GM21529 (cell line): ENCODE measurements around the gene RHBDL1.

ENCODE experiments used
- ATAC-seq: cut with Tn5 transposase; IDR thresholded peaks from one replicate; pipeline ENCODE4 v1.9.1; 2021; ENCODE audit not compliant: unreplicated experiment

Gene RHBDL1

DNA sequence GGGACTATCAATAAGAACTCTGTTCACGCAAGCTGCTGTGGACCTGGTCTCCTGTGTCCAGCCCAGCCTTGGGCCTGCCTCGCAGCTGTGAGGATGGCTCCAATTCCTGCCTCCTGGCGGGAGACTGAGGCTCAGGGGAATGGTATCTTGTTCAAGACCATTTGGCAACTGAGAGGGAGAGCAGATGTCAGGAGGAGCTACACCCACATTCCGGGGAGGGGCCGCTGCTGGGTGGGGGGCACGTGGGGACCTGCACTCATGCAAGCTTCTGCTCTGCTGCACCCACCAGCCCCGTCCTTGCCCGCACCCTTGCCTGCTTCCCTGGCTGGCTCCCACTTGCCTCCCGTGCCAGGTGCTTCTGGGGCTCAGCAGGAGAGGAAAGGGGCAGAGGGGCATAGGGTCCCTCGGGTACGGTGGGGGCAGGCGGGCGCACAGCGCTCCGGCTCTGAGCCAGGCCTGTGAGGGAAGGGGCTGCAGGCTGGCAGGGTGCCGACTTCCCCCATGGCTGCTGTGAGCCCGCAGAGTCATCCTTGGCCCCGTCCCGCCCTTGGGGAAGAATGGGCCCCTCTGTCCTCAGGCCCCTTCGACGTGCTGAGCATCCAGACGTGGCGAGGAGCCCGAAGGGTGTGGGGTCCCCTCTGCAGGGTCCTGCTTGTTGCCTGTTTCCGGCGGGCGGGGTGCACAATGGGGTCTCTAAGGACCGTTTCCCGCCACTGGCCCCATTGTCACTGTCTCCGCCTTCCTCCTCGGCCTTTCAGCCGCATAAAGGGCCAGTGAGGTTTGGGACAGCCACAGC lies 42.2 kb downstream of the RHBDL1 start:
- ATAC-seq = no peak

DNA sequence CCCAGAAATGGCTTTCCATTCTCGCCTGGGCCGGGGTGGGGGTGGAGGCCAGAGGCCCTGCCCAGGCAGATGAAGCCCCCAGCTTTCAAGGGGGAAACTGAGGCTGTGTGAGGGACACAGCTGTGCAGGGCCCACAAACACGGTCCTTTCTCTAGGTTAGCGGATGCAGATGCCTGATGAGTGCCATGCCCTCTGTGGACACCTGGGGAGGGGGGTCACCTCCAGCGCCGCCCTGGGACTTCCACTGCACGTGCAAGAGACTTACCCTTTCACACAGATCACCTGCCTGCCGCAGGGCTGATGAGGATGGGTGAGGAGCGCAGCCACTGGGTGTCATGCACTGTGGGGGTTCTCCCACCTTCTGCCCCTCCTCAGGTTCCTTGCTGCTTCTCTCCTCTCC lies 42.9 kb downstream of the RHBDL1 start:
- ATAC-seq = no peak

DNA sequence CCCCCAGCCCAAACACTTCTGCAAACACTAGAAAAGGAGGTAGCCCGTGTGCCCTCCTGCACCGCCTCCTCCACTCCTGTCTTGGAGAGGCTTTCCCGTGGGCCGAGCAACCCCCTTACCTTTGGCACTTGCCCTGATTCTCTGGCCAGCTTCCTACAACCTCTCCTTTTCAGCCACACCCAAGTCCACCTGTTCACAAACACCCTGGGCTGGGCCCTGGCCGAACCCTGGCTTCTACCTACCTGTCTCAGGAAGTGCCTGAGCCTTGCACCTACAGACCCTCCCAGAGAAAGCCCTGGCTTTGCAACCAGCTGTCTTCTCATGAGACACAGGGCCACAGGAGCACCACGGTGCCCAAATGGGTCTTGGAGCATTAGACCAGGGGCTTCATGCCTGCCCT lies 43.5 kb downstream of the RHBDL1 start:
- no peak for ATAC-seq

DNA sequence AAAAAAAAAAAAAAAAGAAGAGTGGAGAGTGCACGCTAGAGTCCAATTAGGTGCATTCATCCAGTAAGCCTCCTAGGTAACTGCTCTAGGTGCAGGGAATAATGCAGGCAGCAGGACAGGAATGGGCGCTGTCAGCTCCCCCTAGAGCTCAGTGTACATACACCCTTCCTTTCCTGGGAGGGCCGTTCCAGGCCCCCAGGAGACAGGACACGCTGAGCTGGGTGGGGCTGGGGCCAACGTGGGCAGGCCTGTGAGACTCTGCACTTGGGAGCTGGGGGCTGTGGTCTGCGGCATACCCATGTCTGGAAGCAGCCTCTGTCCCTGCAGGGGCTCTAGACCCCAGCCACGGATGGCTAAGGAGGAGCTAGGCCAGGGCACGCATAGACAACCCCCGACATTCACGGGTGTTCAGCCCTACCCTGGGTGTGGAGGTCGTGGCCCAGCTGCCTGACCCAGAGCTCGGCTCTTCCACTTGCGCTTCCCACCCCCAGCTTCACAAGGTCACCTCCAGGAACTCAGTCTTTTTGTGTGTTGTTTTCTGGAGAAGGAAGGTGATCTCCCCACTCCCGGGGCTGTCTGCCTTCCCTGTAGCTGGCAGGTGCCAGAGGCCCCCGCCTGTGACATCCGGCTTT lies 44.5 kb downstream of the RHBDL1 start:
- ATAC-seq = no peak

DNA sequence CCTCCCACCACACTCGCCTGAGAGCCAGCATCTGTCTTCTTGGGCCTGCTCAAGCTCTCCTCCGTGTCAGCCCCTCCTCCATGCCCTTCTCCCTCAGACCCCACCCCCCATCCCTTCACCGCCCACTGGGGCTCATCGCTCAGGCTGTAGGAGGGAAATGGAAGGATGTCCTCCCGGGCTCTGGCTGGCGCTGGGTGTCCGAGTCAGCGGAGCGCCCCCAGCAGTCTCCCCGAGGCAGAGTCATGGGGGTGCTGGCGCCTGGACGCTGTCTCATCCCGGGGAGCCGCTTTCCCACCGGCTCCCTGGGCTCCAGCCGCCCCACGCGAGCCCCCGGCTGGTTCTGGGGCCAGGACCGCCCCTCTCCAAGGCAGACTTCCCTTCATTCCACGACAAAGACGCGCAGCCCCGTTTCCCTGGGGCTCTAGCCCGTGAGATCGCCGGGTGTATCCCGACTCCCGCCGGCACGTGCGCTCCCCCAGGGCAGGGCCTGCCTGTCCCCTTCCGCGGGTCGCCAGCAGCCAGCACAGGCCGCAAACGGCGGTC lies 45.0 kb downstream of the RHBDL1 start:
- ATAC-seq = peak; percentile 16

DNA sequence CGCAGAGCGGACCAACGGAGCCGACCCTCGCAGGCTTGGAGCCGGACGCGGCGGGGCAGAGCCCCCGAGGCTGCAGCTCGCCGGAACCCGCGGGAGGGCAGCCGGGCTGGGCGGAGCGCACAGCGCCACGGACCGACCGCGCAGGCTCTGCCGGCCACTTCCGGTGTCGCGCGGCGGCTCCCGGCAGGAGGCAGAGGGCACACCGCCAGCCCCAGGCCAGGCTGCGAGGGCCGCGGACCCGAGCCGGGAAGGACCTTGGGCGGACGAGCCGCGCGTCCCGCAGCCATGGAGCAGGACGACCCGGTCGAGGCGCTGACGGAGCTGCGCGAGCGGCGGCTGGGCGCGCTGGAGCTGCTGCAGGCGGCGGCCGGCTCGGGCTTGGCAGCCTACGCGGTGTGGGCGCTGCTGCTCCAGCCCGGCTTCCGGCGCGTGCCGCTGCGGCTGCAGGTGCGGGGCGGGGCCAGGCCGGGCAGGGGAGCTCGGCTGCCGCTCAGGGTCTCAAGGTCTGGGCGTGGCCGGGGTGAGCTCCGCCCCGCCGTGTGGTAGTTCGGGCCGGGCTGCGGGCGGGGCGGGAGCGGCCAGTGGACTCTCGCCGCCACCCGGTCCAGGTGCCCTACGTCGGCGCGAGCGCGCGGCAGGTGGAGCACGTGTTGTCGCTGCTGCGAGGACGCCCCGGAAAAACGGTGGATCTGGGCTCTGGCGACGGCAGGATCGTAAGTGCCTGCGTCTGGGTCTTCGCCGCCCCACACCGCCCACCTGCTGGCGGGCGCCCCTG lies 45.7 kb downstream of the RHBDL1 start, which contains the start of gene ANTKMT:
Gene ANTKMT, plus strand, starts transcription at position 157 of the 775 bp plus-strand sequence. Its CDS starts 129 bp downstream, at position 286.
- ATAC-seq = peak; percentile 65

DNA sequence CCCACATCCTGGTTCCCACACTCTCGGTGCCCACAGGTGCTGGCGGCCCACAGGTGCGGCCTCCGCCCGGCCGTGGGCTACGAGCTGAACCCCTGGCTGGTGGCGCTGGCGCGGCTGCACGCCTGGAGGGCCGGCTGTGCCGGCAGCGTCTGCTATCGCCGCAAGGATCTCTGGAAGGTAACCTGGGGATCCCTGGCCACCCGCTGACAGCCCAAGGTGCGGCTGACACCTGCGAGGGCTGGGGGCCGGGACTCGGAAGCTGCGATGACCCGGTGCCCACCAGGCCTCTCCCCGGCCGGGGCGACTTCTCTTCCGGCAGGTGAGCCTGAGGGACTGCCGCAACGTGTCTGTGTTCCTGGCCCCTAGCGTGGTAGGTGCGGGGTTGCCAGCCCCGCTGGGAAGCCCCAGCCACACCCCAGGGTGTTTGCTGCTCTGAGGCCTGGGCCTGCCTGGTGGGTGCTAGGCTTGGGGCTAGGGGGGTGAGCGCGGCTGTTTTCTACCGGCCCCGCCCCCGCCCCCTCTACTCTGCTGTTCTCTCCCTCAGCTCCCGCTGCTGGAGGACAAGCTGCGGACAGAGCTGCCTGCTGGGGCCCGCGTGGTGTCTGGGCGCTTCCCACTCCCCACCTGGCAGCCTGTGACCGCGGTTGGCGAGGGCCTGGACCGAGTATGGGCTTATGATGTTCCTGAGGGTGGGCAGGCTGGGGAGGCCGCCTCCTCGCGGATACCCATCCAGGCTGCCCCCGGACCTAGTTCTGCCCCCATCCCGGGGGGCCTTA lies 46.5 kb downstream of the RHBDL1 start:
- ATAC-seq = no peak

DNA sequence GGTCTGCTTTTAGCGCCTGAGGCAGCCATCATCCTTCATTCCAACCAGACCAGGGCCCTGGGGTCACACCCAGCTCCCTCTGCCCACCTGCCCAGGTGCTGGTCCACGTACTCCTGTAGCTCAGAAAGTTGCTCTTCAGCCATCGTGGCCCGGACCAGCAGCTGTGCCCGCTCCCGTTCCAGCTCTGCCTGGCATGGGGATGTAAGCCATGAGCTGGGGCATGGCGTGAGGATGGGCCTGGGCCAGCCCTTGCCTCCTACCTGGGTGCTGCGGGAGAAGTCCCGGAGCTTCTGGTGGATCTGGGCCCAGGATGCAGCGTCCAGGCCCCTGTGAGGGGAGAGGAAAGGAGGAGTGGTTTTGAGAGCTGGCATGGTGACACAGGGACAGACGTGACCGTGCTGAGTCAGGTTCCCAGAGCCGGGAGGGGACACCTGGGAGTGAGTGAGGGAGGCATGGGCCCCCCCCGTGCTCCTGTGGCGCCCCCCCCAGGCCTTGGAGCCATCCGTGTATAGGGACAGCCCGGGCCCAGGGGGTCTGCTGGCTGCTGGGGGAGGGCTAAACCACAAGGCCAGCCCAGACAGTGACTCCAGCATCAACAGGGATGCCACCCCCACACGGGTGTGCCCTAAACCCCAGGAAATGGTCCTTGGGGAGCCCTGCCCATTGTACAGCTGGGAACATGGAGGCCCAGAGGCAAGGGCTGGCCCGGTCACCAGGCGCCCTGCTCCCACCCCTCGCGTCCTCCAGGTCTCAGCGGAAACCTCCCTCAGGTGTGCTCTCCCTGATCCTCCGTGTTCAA lies 47.6 kb downstream of the RHBDL1 start:
- ATAC-seq = no peak

DNA sequence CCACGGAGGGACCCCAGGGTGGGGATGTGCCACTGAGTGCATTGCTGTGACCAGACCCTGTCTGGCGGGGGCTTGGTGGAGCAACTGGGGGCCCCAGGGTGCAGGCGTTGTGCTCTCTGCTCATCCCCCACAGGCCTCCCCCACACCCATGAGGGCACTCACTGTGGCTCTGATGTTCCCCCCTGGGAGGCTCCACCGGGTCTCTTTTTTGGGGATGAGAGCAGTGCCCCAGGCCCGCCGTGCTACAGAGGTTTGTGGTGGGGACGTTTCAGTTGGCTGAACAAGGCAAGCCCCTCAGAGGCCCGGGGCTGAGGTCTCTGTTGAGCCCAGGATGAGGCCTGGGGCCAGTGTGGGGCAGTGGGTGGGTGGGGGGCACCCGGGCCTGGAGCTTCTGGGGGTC lies 48.2 kb downstream of the RHBDL1 start:
- ATAC-seq = no peak

DNA sequence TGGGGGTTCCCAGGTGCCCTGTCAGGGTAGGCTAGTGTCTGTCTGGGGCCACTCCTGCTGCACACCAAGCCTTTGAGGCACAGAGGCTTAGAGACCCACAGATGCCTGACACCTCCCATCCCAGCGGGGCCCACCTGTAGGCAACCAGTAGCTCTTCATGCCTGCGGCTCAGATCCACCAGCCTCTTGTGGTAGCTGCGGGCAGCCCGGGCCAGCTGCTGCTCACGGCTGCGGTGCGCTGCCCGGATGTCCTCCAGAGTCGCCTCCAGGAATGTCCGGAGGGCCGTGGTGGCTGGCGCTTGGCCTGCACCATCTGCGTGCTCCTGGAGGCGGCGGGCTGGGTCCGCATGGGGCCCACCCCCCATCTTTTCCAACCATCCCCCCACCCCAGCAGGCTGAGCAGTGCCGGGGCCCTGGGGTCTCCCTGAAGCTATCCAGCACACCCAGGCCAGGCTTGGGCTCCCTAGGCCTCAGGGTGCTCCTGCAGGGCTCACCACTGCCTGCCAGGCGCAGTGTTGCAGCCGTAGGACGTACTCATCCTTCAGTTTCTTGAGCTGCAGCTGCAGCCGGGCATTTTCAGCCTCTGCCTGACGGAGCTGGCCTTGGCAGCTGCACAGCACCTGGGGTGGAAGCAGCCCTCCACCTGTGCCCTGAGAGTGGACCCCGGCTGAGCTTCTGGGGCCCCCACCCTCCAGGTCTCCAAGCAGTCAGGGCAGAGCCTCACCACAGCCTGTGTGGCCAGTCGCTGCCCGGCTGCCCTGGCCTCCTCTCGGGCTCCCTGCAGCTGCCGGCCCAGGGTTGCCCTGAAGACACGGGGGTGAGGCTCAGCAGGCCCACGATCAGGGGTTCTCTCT lies 48.9 kb downstream of the RHBDL1 start:
- ATAC-seq = no peak

DNA sequence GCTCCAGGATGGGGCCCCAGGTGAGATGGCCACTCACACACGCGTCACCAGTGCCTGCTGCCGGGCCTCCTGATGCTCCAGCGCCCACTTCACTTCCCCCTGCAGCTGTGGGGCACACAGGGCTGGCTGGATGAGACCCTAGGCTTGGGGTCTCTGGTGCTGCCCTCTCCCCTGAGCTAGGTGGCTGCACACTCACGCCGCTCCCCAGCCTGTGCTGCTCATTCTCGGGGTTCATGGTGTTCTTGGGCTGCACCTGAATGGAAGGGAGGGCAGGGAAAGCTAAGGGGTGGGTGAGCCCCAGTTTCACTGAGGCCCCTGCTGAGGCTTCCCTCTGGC lies 49.5 kb downstream of the RHBDL1 start:
- no peak for ATAC-seq

DNA sequence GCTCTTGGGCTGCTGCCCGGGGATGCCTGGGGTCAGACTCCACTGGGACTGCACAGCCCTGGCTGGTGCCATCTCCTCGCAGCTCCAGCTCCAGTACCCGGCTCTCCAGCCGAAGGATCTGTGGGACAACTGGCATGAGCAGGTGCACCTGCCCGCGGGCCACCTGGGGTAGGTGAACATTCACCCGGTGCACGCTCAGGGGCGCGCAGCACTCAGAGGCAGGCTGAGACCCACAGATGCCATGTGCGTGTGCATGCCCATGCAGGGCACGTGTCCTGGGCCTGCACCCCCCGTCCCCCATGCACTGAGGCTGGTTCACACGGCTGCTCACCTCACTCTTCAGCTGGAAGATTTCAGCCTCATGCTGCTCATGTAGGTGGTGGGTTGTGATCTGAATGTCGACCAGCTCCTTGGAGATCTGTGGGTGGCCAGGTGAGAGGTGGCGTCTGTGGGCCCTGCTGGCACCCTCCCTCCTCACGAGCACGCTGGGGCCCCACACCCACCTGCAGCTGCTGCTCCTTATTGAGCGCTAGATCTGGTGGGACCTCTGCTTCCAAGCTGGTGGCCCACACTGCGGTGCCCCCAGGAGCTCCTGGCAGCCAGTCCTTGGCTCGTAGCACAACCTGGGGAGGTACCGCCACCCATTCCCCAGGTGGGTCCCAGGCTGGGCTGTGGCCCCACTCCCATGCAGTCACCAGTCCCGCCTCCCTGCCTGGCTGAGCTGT lies 50.2 kb downstream of the RHBDL1 start:
- no peak for ATAC-seq

DNA sequence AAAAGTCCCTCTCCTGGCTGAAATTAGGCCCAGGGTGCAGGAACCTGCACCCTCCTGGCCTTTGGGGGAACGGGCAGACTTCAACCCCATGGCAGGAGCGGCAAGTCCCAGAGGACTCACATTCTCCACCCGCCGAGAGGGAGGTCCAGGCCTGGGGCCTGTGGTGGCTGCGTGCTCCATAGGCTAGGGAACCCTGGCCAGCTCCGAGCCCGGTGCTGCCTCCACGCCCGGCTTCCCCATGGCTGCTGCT lies 50.6 kb downstream of the RHBDL1 start:
- no peak for ATAC-seq

DNA sequence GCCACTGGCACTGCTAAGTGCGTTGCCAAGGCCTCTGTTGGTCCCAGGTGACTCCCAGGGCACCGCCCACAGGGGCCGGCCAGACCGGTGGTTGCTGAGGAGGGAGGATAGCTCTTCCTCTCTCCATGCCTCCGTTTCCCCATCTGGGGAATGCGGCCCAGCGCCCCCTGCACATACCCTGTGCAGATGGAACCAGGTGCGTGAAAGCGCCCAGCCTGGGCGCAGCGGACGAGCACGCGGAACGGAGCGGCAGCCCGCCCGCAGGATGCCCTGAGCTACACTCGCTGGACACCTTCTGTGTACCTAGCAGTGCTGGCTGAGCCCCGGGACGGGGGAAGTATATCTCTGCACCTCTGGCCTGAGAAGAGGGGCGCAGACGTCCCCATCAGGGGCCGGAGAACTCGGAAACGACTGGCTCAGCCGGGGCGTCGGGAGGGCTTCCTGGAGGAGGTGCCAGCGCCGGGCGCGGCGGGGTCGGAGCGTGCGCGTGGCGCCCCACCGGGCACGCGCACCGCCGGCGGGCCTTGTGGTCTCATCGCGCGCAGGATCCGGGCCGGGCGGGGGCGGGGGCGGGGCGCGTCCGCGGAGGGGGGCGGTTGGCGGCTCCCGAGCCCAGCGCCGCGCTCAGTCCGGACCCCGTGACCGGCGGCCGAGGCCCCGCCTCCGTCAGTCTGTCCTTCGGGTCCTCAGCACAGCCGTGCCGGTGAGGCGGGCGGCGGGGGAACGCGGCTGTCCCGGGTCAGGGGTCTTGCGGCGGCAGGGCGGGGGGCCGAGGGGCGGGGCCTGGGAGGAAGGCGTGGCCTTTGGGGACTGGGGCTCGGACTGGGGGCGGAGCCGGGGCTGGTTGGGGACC lies 51.2 kb downstream of the RHBDL1 start, which contains the start of the genes CCDC78 and HAGHL:
Gene CCDC78, minus strand, starts transcription at position 6 of the 853 bp plus-strand sequence. CDS start 76 bp downstream, outside the sequence.
Gene HAGHL, plus strand, starts transcription at position 669 of the 853 bp plus-strand sequence. CDS start 404 bp downstream, outside the sequence.
- ATAC-seq = peak; percentile 34

DNA sequence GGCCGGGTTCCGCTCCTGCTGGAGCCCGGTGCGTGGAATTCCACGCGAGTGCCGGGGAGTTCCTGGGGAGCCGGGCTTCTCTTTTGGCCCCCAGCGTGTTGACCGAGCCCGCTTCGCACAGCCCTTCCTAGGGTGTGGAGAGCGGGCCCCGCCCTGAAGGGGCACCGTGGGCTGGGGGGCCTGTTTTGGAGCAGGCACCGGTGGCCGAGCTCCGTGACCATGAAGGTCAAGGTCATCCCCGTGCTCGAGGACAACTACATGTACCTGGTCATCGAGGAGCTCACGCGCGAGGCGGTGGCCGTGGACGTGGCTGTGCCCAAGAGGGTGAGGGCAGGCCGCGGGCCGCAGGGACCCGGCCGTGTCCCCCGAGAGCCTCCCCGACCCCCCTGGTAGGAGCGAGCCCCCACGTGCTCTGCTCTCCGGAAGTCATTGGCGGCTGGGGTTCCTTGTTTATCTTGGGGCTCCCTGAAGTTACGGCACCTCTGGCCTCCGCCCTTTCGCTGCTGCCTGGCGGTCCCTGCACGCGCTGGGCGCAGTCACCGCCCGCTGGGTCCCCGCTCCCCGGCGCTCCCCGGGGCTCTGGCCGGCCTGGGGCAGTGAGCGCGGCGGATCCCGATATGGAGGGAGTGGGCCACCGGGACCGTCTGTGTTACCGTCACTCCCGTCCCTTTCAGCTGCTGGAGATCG lies 52.0 kb downstream of the RHBDL1 start:
- ATAC-seq = no peak
